Colon (tissue), 2 donors: ENCODE data around the gene MYO1F.
"Not testable (repeated sequence)": the region's sequence is repeated elsewhere in the genome, so short reads cannot be mapped to it uniquely, and the experiment has no call there.

Experiments used
- FAIRE-seq: peaks from 2 replicates; lab custom pipeline; 2012; peaks lifted over from hg19 to GRCh38; lab: Jason Lieb, UNC
- donor health status: control.
- donor health status: control.

Gene MYO1F

DNA sequence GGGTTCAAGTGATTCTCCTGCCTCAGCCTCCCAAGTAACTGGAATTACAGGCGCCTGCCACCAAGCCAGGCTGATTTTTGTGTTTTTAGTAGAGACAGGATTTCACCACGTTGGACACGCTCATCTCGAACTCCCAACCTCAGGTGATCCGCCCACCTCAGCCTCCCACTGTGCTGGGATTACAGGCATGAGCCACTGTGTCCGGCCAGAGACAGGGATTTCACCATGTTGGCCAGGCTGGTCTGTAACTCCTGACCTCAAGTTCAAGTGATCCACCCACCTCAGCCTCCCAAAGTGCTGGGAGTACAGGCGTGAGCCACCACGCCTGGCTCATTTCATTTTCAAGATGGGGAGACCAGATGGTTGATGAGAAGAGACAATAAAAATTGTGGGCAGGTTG is 12.4 kb downstream of the MYO1F start:
- FAIRE-seq = not testable (repeated sequence)

GRCh38 chr19:8561075-8561764 is 16.0 kb downstream of the MYO1F start:
- FAIRE-seq = no peak

- FAIRE-seq = no peak
Observed at GRCh38 chr19:8558325-8558724, 18.9 kb downstream of the MYO1F start.

DNA sequence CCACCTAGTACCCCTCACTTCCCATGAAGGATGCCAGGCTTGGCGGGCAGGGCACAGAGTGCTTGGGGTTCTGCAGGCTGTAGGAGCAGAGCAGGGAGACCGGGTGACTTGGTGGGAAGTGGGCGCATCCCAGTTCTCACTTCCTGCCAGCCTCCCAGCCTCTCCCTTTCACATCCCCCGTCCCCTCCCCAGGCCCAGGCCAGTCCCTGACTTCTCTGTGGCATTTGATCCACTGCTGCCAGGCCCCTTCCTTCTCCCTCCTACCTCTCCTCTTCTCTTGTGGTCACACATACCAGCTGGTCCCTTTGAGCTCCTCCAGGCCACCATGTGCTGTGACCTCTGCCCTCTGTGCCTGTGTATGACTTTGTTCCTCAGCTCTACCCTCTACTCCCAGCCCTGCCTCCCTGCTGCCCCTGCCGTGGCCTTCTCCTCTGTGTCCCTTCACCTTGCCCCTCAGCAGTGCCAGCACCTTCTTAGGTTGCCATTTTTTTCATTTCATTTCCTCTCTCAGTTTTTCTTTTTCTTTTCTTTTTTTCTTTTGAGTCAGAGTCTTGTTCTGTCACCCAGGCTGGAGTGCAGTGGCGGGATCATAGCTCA is 19.5 kb downstream of the MYO1F start:
- no peak for FAIRE-seq

DNA sequence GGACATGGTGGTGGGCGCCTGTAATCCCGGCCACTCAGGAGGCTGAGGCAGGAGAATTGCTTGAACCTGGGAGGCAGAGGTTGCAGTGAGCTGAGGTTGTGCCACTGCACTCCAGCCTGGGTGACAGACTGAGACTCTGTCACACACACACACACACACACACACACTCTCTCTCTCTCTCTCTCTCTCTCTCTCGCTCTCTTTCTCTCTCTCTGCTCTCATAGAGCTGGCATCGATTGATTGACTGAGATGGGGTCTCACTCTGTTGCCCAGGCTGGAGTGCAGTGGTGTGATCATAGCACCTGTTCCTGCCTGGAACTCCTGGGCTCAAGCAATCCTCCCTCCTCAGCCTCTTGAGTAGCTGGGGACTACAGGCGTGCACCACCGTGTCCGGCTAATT is 23.5 kb downstream of the MYO1F start:
- not testable (repeated sequence) for FAIRE-seq

DNA sequence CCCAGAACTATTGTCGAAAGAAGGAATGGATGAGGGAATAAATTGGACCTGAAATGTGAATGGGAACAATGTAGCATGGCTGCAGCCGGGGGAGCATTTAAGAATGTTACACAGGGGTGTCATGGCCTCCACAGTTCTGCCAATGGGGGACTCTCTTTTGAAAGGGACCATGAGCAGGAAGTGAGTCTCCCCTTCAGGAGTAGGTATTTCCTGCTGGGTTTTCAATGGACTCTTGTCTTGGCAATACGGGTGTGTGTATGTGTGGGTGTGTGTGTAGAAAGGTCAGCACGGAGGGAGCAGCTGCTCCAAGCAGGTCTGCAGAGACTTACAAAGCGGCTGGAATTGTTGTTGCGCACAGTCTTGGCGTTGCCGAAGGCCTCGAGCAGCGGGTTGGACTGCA is 24.4 kb downstream of the MYO1F start:
- no peak for FAIRE-seq

DNA sequence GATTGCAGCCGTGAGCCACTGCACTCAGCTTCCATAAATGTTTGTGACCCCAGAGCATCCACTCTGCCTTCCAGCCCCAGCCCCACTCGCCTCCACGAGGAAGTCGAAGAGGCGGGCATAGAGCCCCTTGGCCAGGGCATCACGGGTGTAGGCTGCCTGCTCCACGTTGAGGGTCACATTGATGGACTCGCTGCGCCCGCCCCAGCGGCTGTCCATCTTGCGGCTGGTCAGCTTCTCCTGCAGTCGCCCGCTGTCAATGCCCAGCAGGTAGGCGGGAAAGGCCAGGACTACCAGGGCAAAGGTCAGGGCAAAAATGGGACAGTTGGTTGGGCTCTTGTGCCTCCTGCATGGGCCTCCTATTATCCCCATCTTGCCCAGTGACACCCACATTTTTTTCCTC is 27.2 kb downstream of the MYO1F start:
- no peak for FAIRE-seq

DNA sequence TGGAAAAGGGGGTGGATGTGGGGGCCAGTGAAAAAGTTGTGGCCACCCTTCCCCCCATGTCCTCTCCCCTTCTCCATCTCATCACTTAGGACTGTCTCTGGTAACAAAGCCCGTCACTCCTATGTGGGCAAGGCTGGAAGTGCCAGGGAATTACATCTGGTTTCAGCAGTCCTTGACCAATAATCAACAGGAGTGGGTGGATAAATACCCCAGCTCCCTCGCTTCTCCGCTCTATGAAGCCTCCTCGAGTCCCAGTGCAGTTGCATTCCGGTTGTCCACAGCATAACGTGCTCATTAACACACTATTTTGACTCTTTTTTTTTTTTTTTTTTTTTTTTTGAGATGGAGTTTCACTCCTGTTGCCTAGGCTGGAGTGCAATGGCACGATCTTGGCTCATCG is 31.5 kb downstream of the MYO1F start:
- no peak for FAIRE-seq

- FAIRE-seq = no peak
Observed at GRCh38 chr19:8544168-8544567, 33.1 kb downstream of the MYO1F start.

DNA sequence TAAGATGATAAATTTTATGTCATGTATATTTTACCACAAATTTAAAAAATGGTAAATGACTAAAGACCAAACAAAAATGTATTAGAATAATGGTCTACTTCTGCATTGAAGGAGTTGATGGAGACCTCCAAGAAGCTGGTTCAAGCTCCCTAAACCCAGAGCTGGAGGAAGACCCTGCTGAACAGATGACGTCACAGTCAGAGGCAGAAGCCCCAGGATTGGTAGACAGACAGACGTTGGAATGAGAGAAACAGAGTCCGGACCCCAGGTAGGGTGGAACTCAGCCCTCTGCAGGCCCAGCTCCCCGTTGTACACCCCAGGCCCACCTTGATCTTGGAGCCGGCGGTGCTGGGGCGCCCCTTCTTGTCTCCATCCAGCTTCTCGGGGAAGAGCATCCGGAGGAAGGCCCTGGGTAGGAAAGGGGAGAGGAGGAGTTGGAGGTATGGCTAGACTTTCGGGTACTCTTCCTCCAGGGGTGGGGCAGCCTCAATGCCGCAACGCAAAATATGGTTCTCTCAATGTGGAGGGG is 37.6 kb downstream of the MYO1F start:
- no peak for FAIRE-seq

DNA sequence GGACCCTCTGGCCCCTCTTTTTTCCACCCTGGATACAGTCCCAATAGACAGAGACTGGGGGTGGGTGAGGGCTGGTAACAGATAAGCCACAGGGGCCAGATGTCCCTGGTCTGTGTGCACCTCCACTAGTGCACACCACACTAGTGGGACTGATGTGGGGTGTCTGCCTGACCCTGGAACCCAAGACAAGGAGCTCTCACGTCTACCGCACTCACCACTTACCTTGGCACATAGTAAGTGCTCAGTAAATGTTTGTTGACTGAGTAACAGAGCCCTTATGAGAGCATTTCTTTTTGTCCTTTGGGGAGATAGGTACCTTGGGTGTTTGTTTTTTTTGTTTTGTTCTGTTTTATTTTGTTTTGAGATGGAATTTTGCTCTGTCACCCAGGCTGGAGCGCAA is 40.1 kb downstream of the MYO1F start:
- FAIRE-seq = no peak

GRCh38 chr19:8536282-8536681 is 41.0 kb downstream of the MYO1F start:
- no peak for FAIRE-seq

GRCh38 chr19:8532225-8532624 is 45.0 kb downstream of the MYO1F start:
- no peak for FAIRE-seq

- FAIRE-seq = no peak
Observed at GRCh38 chr19:8531470-8531869, 45.8 kb downstream of the MYO1F start.

GRCh38 chr19:8530061-8530679 is 47.1 kb downstream of the MYO1F start:
- FAIRE-seq = no peak

- no peak for FAIRE-seq
Observed at GRCh38 chr19:8529369-8530006, 47.8 kb downstream of the MYO1F start.

DNA sequence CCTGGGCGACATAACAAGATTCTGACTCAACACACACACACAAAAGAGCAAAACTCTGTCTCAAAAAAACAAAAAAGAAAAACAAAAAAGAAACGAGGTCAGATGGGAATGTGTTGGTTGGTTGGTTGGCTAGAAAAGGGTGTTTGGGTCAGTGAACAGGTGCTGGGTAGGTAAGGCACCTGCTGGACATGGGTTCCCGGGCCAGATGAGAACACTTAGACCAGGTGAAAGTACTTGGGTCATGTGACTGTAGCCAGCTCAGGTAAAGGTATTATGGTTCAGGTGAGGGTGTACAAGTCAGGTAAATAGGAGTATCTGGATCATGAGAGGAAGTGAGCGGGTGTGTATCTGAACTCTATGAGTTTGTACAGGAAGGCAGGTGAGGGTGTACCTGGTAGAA is 48.7 kb downstream of the MYO1F start:
- no peak for FAIRE-seq

- FAIRE-seq = no peak
Observed at GRCh38 chr19:8526345-8527091, 50.7 kb downstream of the MYO1F start.

DNA sequence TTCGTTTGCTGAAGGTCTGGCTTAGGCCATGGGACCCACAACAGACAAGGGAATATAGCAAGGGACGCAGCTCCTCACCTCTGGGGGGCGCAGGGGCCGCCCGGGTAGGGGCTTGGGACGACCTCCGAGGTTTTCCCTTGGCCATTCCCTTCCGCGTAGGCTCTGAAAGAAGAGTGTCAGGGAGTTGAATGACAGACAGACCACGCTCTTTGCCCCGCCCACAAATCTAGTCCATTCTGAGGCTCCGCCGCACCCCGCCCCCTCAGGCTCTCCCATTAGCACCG is 51.9 kb downstream of the MYO1F start:
- FAIRE-seq = no peak

- no peak for FAIRE-seq
Observed at GRCh38 chr19:8519388-8519787, 57.9 kb downstream of the MYO1F start.

GRCh38 chr19:8518536-8518935 is 58.7 kb downstream of the MYO1F start:
- no peak for FAIRE-seq
